H1 (cell line): ENCODE results near the gene PEPD. TPM values are rescaled to one million over a fixed set of nuclear protein-coding genes. Genes with fewer than 3 reads are reported as not detected.

Source experiments
- CTCF ChIA-PET: fragments of 300-600 bp; sonication (Branson Sonifier 250); formaldehyde crosslinking; loops from one replicate; lab custom pipeline; 2021; ENCODE audit not compliant: partially characterized antibody; lab: Charles Lee
- POLR2A ChIA-PET: fragments of 300-600 bp; sonication (Branson Sonifier 250); formaldehyde crosslinking; loops from one replicate; lab custom pipeline; 2021; ENCODE audit warnings: inconsistent platforms; ENCODE audit not compliant: partially characterized antibody; lab: Charles Lee
- DNase-seq, 2 experiments: peaks; one replicate each; pipeline versions ENCODE4 v3.0.0 to v3.0.0-alpha.2; 2010 to 2022; ENCODE audit warnings: low spot score in 2 of 2, low read depth in 1 of 2, mixed read lengths in 1 of 2
- FAIRE-seq: peaks from 2 replicates; lab custom pipeline; 2011; peaks lifted over from hg19 to GRCh38; lab: Jason Lieb, UNC
- H2AFZ ChIP-seq: 2 replicates; pipeline ENCODE4 v1.8.1; 2012; ENCODE audit warnings: low read length, inconsistent platforms
- H2AK5ac ChIP-seq: 2 replicates; pipeline ENCODE4 v1.6.1; 2013; ENCODE audit warnings: low read depth, low read length
- H2BK120ac ChIP-seq: replicated peaks from 2 replicates; pipeline ENCODE3; 2013; ENCODE audit warnings: low read depth, low read length, inconsistent platforms
- H2BK12ac ChIP-seq: 2 replicates; pipeline ENCODE4 v1.6.1; 2013; ENCODE audit warnings: low read depth, low read length
- H2BK15ac ChIP-seq: 2 replicates; pipeline ENCODE4 v1.6.1; 2013; ENCODE audit warnings: low read length
- H2BK20ac ChIP-seq: 2 replicates; pipeline ENCODE4 v1.6.1; 2013; ENCODE audit warnings: low read length
- H2BK5ac ChIP-seq: 2 replicates; pipeline ENCODE4 v1.6.1; 2013; ENCODE audit warnings: low read depth, low read length
- H3K14ac ChIP-seq: 2 replicates; pipeline ENCODE4 v1.6.1; 2013; ENCODE audit warnings: inconsistent platforms; ENCODE audit not compliant: insufficient read length
- H3K18ac ChIP-seq: 2 replicates; pipeline ENCODE4 v1.6.1; 2013; ENCODE audit warnings: low read length; ENCODE audit errors: extremely low read depth
- H3K23ac ChIP-seq: 2 replicates; pipeline ENCODE4 v1.6.1; 2013; ENCODE audit warnings: inconsistent platforms; ENCODE audit not compliant: insufficient read length
- H3K23me2 ChIP-seq: 2 replicates; pipeline ENCODE4 v1.6.1; 2013; ENCODE audit warnings: low read depth, low read length
- H3K27ac ChIP-seq: 2 replicates; pipeline ENCODE4 v1.6.1; 2011; ENCODE audit warnings: low read depth, low read length, inconsistent platforms
- H3K27me3 ChIP-seq, 4 experiments: replicated peaks in 1 of 4; 1 replicate in 1 of 4; 2 replicates in 3 of 4; pipeline versions ENCODE4 v1.6.1 to v1.8.1; 2011 to 2013; ENCODE audit warnings: low read length in 3 of 4, mild to moderate bottlenecking in 3 of 4, inconsistent platforms in 2 of 4, mixed read lengths in 2 of 4, moderate library complexity in 1 of 4; ENCODE audit not compliant: control insufficient read depth in 3 of 4, insufficient read depth in 3 of 4; ENCODE audit errors: extremely low read depth in 1 of 4
- H3K36me3 ChIP-seq, 4 experiments: 2 replicates each; pipeline versions ENCODE4 v1.6.1 to v1.8.1; 2011 to 2013; ENCODE audit warnings: mild to moderate bottlenecking in 4 of 4, low read length in 3 of 4, moderate library complexity in 2 of 4, control low read depth in 1 of 4, inconsistent platforms in 1 of 4; ENCODE audit not compliant: insufficient read depth in 4 of 4, control insufficient read depth in 2 of 4
- H3K4ac ChIP-seq: replicated peaks from 2 replicates; pipeline ENCODE3; 2013; ENCODE audit warnings: low read length, low read depth, mixed read lengths, inconsistent platforms; ENCODE audit not compliant: insufficient read length
- H3K4me1 ChIP-seq, 4 experiments: replicated peaks in 1 of 4; 1 replicate in 1 of 4; 2 replicates in 3 of 4; pipeline versions ENCODE4 v1.6.1 to v1.8.1; 2011 to 2013; ENCODE audit warnings: low read length in 3 of 4, inconsistent platforms in 2 of 4, mixed read lengths in 1 of 4; ENCODE audit not compliant: insufficient read depth in 4 of 4, control insufficient read depth in 3 of 4
- H3K4me2 ChIP-seq, 2 experiments: 2 replicates each; pipeline versions ENCODE4 v1.6.1 to v1.8.1; 2011 to 2013; ENCODE audit warnings: low read depth in 2 of 2, low read length in 2 of 2, control low read depth in 1 of 2, inconsistent platforms in 1 of 2, mild to moderate bottlenecking in 1 of 2; ENCODE audit not compliant: insufficient read depth in 1 of 2
- H3K4me3 ChIP-seq, 4 experiments: fragments of 200-600, 300-600 bp in 1 of 4; sonication (generic), shearing (Covaris generic), sonication (Bioruptor Twin) in 1 of 4; 2 replicates each; pipeline versions ENCODE4 v1.5.1 to v1.8.1; 2011 to 2016; ENCODE audit warnings: low read length in 4 of 4, low read depth in 3 of 4, control low read depth in 2 of 4, inconsistent platforms in 2 of 4, mild to moderate bottlenecking in 2 of 4, mixed read lengths in 1 of 4, moderate library complexity in 1 of 4; ENCODE audit not compliant: insufficient read depth in 2 of 4; ENCODE audit errors: extremely low read depth in 1 of 4
- H3K56ac ChIP-seq: replicated peaks from 2 replicates; pipeline ENCODE3; 2013; ENCODE audit warnings: low read depth, mild to moderate bottlenecking, mixed read lengths, low read length, inconsistent platforms; ENCODE audit not compliant: insufficient read length
- H3K79me1 ChIP-seq: 2 replicates; pipeline ENCODE4 v1.6.1; 2013; ENCODE audit warnings: low read depth, low read length, control low read depth
- H3K79me2 ChIP-seq, 2 experiments: 2 replicates each; pipeline versions ENCODE4 v1.6.1 to v1.8.1; 2012 to 2013; ENCODE audit warnings: low read length in 2 of 2, mild to moderate bottlenecking in 2 of 2, inconsistent platforms in 1 of 2; ENCODE audit not compliant: insufficient read depth in 2 of 2, control insufficient read depth in 1 of 2
- H3K9ac ChIP-seq, 4 experiments: replicated peaks in 1 of 4; 1 replicate in 1 of 4; 2 replicates in 3 of 4; pipeline versions ENCODE4 v1.6.1 to v1.8.1; 2011 to 2013; ENCODE audit warnings: low read depth in 3 of 4, low read length in 3 of 4, control low read depth in 2 of 4, mild to moderate bottlenecking in 2 of 4, moderate library complexity in 2 of 4, inconsistent platforms in 1 of 4; ENCODE audit errors: extremely low read depth in 1 of 4
- H3K9me3 ChIP-seq, 2 experiments: 2 replicates each; pipeline versions ENCODE4 v1.6.1 to v1.8.1; 2012 to 2013; ENCODE audit warnings: mild to moderate bottlenecking in 2 of 2, moderate library complexity in 2 of 2, control low read depth in 1 of 2, inconsistent platforms in 1 of 2, low read depth in 1 of 2, low read length in 1 of 2, mixed read lengths in 1 of 2; ENCODE audit not compliant: insufficient read depth in 2 of 2
- H4K20me1 ChIP-seq, 2 experiments: replicated peaks in 1 of 2; 2 replicates each; pipeline versions ENCODE3 to v1.8.1; 2011 to 2013; ENCODE audit warnings: inconsistent platforms in 2 of 2, low read length in 2 of 2, mild to moderate bottlenecking in 1 of 2; ENCODE audit not compliant: insufficient read depth in 2 of 2, control insufficient read depth in 1 of 2
- H4K5ac ChIP-seq: 2 replicates; pipeline ENCODE4 v1.6.1; 2013; ENCODE audit warnings: low read length, low read depth, mixed read lengths, inconsistent platforms; ENCODE audit not compliant: insufficient read length
- H4K8ac ChIP-seq: 2 replicates; pipeline ENCODE4 v1.8.0; 2013; ENCODE audit warnings: mild to moderate bottlenecking, moderate library complexity, low read length, inconsistent platforms; ENCODE audit not compliant: insufficient read depth; ENCODE audit errors: extremely low read depth
- H4K91ac ChIP-seq: replicated peaks from 2 replicates; pipeline ENCODE3; 2013; ENCODE audit warnings: low read length, mixed read lengths, inconsistent platforms; ENCODE audit not compliant: insufficient read length
- BCL11A ChIP-seq, 2 experiments: IDR thresholded peaks; one replicate each; pipeline ENCODE4 v1.6.1; 2011; ENCODE audit warnings: low read depth in 2 of 2, low read length in 2 of 2, mild to moderate bottlenecking in 2 of 2
- BRCA1 ChIP-seq: IDR thresholded peaks from 2 replicates; pipeline ENCODE4 v1.6.1; 2012; ENCODE audit warnings: low read depth, low read length, improper control_type of control experiment
- CREB1 ChIP-seq: IDR thresholded peaks from 2 replicates; pipeline ENCODE4 v1.6.1; 2012; ENCODE audit warnings: inconsistent platforms
- JUND ChIP-seq: IDR thresholded peaks from 2 replicates; pipeline ENCODE4 v1.6.1; 2011; ENCODE audit warnings: mild to moderate bottlenecking, improper control_type of control experiment, low read length
- NRF1 ChIP-seq: IDR thresholded peaks from 2 replicates; pipeline ENCODE4 v1.6.1; 2011; ENCODE audit warnings: mild to moderate bottlenecking, low read depth, low read length, improper control_type of control experiment
- POLR2AphosphoS5 ChIP-seq: IDR thresholded peaks from 2 replicates; pipeline ENCODE4 v1.6.1; 2011; ENCODE audit warnings: low read depth, low read length
- SP1 ChIP-seq: IDR thresholded peaks from 2 replicates; pipeline ENCODE4 v1.6.1; 2011; ENCODE audit warnings: low read depth, low read length
- TCF12 ChIP-seq: IDR thresholded peaks from 2 replicates; pipeline ENCODE4 v1.6.1; 2011; ENCODE audit warnings: low read depth, mild to moderate bottlenecking, low read length
- YY1 ChIP-seq: IDR thresholded peaks from 2 replicates; pipeline ENCODE4 v1.6.1; 2011; ENCODE audit warnings: low read depth, mild to moderate bottlenecking, low read length
- WGBS, 2 experiments: shearing (Covaris generic) in 1 of 2; methylation state at CpG; one replicate each; pipeline versions ENCODE4 v1.1.6 to v1.1.7; 2013 to 2015; ENCODE audit warnings: low lambda C conversion rate in 2 of 2, mixed read lengths in 2 of 2, inconsistent platforms in 1 of 2, low coverage in 1 of 2, missing lambda C conversion rate in 1 of 2; ENCODE audit not compliant: insufficient replicate concordance in 2 of 2, insufficient coverage in 1 of 2, insufficient read length in 1 of 2; ENCODE audit errors: extremely low coverage in 1 of 2, missing lambda C conversion rate in 1 of 2; 5-methylcytosine and 5-hydroxymethylcytosine counted together
- polyA plus RNA-seq, 7 experiments: library from polyadenylated mRNA; depleted of rRNA in 3 of 7; stranded (reverse) in 5 of 7; unstranded in 2 of 7; fragments of >200 nt in 5 of 7; fragments of 200-250 nt in 2 of 7; gene quantifications; 1 replicate in 5 of 7; 2 replicates in 1 of 7; 4 replicates in 1 of 7; pipeline versions ENCODE4 v1.2.1 to v1.2.3, GENCODE V29; 2011 to 2013; ENCODE audit warnings: missing spikeins in 2 of 7, mixed read lengths in 2 of 7
- total RNA-seq: library from RNA; stranded (reverse); fragmentation: NEBNext Ultra II Directional; extraction: Animal tissue kit (Norgen Biotek cat#: 25700); gene quantifications from 2 replicates; pipeline ENCODE4 v1.2.1, GENCODE V29; 2021

PEPD gene
- total and polyA plus RNA-seq, 2 of the 8 experiments (the other 6 are each of a cell fraction or from before 2014, with no cell fraction given) = 84.1 to 178 TPM

DNA sequence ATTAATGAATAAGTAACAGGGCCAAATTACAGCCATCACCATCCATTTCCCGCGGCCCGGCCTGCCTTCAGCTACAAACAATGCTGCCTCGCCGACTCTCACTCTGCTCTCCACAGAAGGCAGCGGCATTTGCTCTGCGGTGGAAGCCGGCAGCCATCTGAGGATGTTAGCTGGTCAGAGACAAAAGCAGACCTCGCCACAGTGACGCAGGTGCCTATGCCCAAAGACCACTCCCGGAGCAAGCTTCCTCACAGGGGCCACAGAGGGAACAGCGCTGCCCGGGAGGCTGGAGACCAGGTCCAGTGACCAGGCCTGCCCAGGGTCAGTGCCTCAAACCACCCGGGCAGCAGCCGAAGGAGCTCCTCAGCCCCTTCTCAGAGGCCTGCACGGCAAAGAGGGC lies 16.4 kb downstream of the PEPD start:
- Histone ChIP-seq H4K91ac (no peak overlapping the region), H4K8ac (no peak overlapping the region; the same call in 1 of the 2 replicates), H3K79me1 (peaks cover 16% of the 10 kb centered on the region), H2AK5ac (no peak overlapping the region), H3K4me3 (no peak overlapping the region), H3K27ac (peak overlapping the region; percentile 40), H3K23ac (no peak overlapping the region), H4K5ac (no peak overlapping the region), H4K20me1 (peaks cover 4 to 17% of the 10 kb centered on the region in 2 experiments), H3K27me3 (no peaks in the 10 kb centered on the region; a peak in 1 of 7 replicates), H2BK15ac (no peak overlapping the region), H3K56ac (peak overlapping the region; percentile 99), H3K9ac (no peak overlapping the region), H2BK5ac (no peak overlapping the region; the same call in 1 of the 2 replicates), H3K9me3 (no peaks in the 10 kb centered on the region), H3K23me2 (peaks cover 14% of the 10 kb centered on the region; the same call in 1 of the 2 replicates), H3K4ac (no peak overlapping the region), H2AFZ (no peak overlapping the region), H3K18ac (no peak overlapping the region), H3K79me2 (peaks cover 0 to 3% of the 10 kb centered on the region in 2 experiments; a peak in 1 of 4 replicates), H2BK20ac (no peak overlapping the region), H3K4me2 (no peak overlapping the region), H3K4me1 (peaks cover 0 to 8% (median under 1%) of the 10 kb centered on the region in 4 experiments; a peak in 2 of 7 replicates), H2BK120ac (no peak overlapping the region), H2BK12ac (no peak overlapping the region), H3K14ac (no peak overlapping the region), H3K36me3 (peaks cover 0 to 6% (median 0%) of the 10 kb centered on the region in 4 experiments; a peak in 2 of 8 replicates)
- 87% methylated on average over 16 of the region's 16 CpGs; no CpG with 5 or more reads in 1 of the 2 experiments for WGBS, 2 experiments
- DNase-seq = no peak
- ChIA-PET POLR2A (interaction anchor here (0.8 to 1.4 kb wide), 3 partner anchors 15 to 20 kb away, joined by 3 to 4 read pairs (median 4); partner anchors contain the start of gene PEPD), CTCF (no interaction called here)
- no peak for FAIRE-seq
- TF ChIP-seq SP1 = no peak
- no peak for TF ChIP-seq NRF1
- TF ChIP-seq CREB1 = no peak
- no peak for TF ChIP-seq JUND
- TF ChIP-seq TCF12 = no peak
- TF ChIP-seq YY1 = no peak
- TF ChIP-seq BRCA1 = no peak
- no peak for TF ChIP-seq BCL11A (IDR thresholded peaks at IDR 0.05; ENCODE audit: low read depth in 2 of 2, low read length in 2 of 2)
- no peak for TF ChIP-seq POLR2AphosphoS5
